Activated naive CD4-positive, alpha-beta T cell treated with anti-CD3 and anti-CD28 coated beads, Interleukin-2, amount 50 U/mL, for 24 hours (primary cell): ENCODE results near the gene FANCI.
"Not testable (repeated sequence)": the region's sequence is repeated elsewhere in the genome, so short reads cannot be mapped to it uniquely, and the experiment has no call there.

Source experiments
- H3K27ac Mint-ChIP-seq: one replicate; pipeline ENCODE4 v1.8.0; 2021; ENCODE audit warnings: mild to moderate bottlenecking, mixed read lengths
- H3K27me3 Mint-ChIP-seq: one replicate; pipeline ENCODE4 v1.8.0; 2021; ENCODE audit warnings: mixed read lengths
- H3K36me3 Mint-ChIP-seq: one replicate; pipeline ENCODE4 v1.8.0; 2021; ENCODE audit warnings: mixed read lengths
- H3K4me1 Mint-ChIP-seq: one replicate; pipeline ENCODE4 v1.8.0; 2021; ENCODE audit warnings: mixed read lengths
- H3K4me3 Mint-ChIP-seq: one replicate; pipeline ENCODE4 v1.8.0; 2021; ENCODE audit warnings: mild to moderate bottlenecking, mixed read lengths
- H3K9me3 Mint-ChIP-seq: one replicate; pipeline ENCODE4 v1.8.0; 2021; ENCODE audit warnings: mixed read lengths

FANCI gene

DNA sequence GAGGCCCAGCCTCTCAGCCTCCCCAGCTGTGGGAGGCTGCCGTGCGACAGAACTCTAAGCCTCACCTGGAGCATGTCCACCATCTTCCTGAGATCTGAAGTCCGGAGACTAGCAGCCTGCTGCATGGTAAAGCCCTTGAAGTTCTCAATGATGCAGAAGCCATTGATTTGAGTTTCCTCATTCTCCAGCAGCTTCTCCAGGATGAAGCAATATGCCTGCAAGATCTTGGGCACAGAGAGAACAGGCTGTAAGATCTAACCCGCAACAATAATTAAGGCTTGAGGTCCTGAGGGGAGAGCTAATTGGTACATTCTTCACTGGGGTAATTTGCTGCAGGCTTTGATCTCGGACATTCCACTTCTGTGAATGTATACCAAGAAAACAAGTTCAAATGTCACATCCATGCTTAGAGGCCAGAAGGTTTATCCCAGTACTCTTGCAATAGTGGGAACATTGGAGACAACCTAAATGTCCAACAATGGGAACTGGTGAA lies 32.1 kb upstream of the FANCI start:
- Mint-ChIP-seq H3K27ac (no peak overlapping the region), H3K27me3 (no peaks in the 10 kb centered on the region), H3K9me3 (no peaks in the 10 kb centered on the region), H3K36me3 (no peaks in the 10 kb centered on the region), H3K4me3 (no peak overlapping the region), H3K4me1 (peaks cover 5% of the 10 kb centered on the region)

DNA sequence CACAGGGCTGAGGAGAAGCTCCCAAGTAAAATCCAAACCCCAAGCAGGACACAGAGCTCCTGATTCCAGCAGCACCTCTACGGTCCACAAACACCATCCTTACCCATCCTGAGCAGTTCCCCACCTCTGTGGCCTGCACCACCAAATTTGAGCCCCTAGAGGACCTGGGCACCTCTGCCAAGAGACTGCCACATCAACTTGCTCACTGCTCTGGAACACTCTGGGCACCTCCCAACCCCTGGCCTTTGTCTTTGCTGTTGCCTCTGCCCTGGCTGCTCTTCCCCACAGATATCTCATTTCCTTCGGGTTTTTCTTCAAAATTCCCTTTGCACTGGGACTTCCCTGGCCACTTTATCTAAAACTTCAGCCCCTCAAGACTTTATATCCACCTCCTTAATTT lies 28.2 kb upstream of the FANCI start:
- H3K27me3 Mint-ChIP-seq, result no peaks in the 10 kb centered on the region
- H3K4me1 Mint-ChIP-seq, result no peaks in the 10 kb centered on the region
- no peak overlapping the region for H3K27ac Mint-ChIP-seq
- no peaks in the 10 kb centered on the region for H3K9me3 Mint-ChIP-seq
- H3K36me3 Mint-ChIP-seq, result no peaks in the 10 kb centered on the region
- H3K4me3 Mint-ChIP-seq, result no peak overlapping the region

DNA sequence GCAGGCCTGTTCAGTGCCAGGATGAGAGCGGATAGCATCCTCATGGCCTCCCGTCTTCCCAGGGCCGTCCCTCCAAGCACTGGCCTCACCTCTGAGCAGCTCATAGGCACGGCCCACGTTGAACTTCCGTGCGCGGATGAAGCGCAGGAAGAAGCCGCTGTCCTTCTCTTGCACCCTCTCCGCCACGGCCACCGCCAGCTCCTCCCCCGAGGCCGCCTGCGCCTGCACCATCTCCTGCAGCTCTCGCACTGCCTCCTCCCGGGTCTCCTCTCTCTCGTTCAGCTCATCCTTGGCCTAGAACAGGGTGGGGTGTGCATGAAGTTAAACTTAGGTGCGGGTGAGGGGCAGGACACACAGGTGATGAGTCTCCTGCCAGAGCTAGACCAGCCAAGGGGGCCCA lies 26.7 kb upstream of the FANCI start:
- Mint-ChIP-seq H3K9me3 (no peaks in the 10 kb centered on the region), H3K4me1 (no peaks in the 10 kb centered on the region), H3K27me3 (no peaks in the 10 kb centered on the region), H3K36me3 (no peaks in the 10 kb centered on the region), H3K4me3 (no peak overlapping the region), H3K27ac (no peak overlapping the region)

DNA sequence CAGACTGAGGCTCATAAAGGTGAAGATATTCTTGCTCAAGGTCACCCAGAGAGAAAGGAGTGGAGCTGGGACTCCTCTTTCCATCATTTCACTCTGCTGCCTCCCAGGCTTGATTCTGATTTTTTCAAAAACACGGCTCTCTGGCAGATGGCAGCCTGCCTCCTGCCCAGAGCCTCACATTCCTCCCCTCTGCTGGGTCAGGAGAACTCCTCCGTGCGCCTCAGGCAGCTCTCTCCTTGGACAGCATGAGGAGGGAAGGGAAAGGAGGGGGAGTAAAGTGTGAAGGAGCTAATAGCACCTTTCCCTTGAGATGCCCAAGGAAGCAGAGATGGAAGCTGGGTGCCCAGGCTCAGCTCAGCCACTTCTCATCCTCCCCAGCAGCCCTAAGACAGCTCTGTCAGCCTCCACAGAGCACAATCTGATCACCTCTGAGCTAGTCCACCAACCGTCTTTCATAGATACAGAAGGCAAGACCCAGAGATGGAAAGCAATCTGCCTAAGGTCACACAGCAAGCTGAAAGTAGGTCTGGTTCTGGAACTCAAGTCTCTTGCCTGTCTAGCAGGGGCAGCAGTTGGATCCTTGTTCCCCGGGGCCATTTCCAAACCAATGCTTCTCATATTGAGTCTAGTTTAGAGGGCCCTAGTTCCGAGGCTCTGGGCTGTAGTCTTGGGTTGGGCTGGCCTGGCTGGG lies 25.9 kb upstream of the FANCI start:
- Mint-ChIP-seq H3K4me3 (no peak overlapping the region), H3K4me1 (no peaks in the 10 kb centered on the region), H3K9me3 (no peaks in the 10 kb centered on the region), H3K27ac (no peak overlapping the region), H3K27me3 (no peaks in the 10 kb centered on the region), H3K36me3 (no peaks in the 10 kb centered on the region)

DNA sequence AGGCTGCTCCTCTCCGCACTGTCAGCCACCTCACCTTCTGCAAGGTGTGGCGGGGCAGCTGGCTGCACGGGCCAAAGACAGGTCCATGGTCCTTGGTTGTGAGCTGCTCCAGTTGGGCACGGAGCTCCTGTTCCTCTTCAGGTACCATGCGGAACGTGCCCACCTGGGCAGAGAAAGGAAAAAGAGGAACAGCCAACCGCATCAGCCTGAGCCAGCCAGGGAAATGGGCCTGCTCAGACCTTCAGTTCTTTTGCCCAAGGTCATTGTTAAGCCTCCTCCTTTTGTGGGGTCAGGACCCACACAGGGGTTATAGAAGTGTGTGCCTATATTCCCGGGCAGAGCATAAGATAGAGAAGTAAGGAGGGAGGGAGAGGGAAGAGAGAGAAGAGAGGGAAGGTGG lies 25.2 kb upstream of the FANCI start:
- no peaks in the 10 kb centered on the region for H3K36me3 Mint-ChIP-seq

DNA sequence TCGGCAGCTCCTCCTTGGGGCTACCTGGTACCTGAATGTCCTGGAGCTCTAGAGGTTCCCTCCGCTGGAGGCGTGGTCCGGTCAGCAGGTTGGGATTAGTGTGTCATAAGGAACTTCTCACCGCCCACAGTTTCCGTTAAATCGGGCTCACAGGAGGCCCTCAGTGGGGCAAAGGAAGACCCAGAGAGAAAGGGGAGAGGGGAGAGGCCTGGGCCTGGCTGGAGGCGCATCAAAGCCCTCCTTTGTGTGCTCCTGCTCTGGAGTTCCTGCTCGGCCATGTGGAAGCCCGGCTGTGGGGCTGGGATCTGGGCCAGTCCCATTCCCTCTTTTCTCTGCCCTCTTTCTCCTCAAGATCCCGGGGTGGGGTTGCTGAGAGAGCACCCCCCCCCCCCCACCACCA lies 22.2 kb upstream of the FANCI start, which contains the start of gene RLBP1:
Gene RLBP1 (minus strand): TSS at position 37 of the 400 bp plus-strand sequence. CDS start 2,604 bp downstream, outside the sequence.
- no peaks in the 10 kb centered on the region for H3K4me1 Mint-ChIP-seq
- no peak within 1 kb of the TSS for H3K4me3 Mint-ChIP-seq
- H3K27ac Mint-ChIP-seq, result no peak within 1 kb of the TSS
- H3K27me3 Mint-ChIP-seq, result no peaks in the 10 kb centered on the region
- H3K9me3 Mint-ChIP-seq, result no peaks in the 10 kb centered on the region
- H3K36me3 Mint-ChIP-seq, result no peaks in the 10 kb centered on the region

More for the DNA sequence above, 25.2 kb upstream of the FANCI start:
- H3K4me3 Mint-ChIP-seq, result no peak overlapping the region
- H3K4me1 Mint-ChIP-seq, result no peaks in the 10 kb centered on the region
- H3K27ac Mint-ChIP-seq, result no peak overlapping the region
- no peaks in the 10 kb centered on the region for H3K27me3 Mint-ChIP-seq
- no peaks in the 10 kb centered on the region for H3K9me3 Mint-ChIP-seq

DNA sequence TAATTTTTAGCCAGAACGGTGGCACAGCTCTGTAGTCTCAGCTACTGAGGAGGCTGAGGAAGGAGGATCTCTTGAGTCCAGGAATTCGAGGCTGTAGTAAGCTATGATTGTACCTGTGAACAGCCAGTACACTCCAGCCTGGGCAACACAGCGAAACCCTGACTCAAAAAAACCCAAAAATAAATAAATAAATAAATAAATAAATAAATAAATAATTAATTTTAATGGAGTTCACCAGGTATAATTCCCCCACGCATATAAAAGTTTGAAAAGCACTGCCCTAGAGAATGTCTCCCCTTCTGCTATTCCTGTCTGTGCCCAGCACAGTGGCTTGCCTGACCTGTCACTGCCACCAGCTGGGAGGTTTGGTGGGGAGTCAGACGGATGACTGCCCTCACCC lies 18.2 kb upstream of the FANCI start:
- H3K9me3 Mint-ChIP-seq, result no peaks in the 10 kb centered on the region
- H3K4me3 Mint-ChIP-seq, result no peak overlapping the region
- H3K36me3 Mint-ChIP-seq, result no peaks in the 10 kb centered on the region
- no peak overlapping the region for H3K27ac Mint-ChIP-seq
- H3K4me1 Mint-ChIP-seq, result no peaks in the 10 kb centered on the region
- peaks cover 2% of the 10 kb centered on the region for H3K27me3 Mint-ChIP-seq

DNA sequence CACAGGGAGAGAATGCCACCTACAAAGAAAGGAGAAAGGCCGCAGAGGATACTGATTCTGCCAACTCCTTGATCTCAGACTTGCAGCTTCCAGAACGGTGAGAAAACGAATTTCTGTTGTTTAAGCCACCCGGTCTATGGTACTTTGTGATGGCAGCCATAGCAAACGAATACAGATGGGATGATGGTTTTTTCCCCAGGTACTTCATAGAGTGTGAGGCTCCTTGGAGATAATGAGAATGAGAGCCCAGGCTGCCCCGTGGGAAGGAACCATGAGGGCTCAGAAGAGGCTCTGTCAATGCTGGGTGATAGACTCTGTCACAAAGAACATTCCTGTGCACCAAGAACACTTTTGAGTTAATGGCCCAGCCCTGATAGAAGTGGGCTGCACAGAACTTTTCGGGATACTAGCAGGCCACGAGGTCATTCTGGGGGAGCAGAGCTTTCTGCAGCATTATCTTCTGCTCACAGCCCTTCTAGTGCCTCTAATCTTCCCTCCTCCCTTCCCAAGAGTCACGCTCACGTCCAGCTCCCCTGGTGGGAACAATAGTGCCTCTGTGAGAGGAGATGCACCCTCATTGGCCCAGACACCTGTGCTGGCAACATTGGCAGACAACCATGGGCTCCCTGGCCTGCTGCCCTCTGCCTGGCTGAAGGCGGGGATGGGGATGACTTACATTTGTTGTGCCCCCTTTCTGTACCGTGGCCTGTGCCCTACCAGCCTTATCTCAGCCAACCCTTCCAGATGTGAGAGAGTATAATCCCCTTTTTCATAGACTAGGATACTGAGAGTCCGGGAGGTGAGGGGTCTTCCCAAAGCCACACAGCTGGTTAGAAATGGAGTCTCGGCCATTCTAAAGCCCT lies 17.2 kb upstream of the FANCI start:
- Mint-ChIP-seq H3K9me3 (no peaks in the 10 kb centered on the region), H3K4me3 (no peak overlapping the region), H3K36me3 (no peaks in the 10 kb centered on the region), H3K27ac (no peak overlapping the region), H3K4me1 (no peaks in the 10 kb centered on the region), H3K27me3 (peaks cover 2% of the 10 kb centered on the region)

DNA sequence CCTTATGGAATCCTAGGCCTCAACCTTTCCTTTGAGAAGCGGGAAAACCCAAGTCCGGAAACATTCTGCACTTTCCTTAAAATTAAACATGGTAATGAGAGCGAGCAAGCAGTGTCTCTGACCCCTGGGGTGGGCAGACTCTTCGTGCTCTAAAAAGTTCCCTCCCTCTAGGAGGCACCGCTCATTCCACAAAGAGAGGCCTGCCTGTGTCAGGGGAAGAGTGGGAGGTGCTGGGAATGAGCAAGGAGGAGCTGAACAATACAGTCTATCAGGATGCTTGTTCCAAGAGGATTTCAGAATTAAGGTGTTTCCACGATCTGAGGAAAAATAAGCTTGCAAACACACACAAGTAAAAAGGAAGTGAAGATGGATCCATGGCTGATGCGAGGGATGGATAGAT lies 16.4 kb upstream of the FANCI start:
- Mint-ChIP-seq H3K27ac (no peak overlapping the region), H3K9me3 (no peaks in the 10 kb centered on the region), H3K4me1 (no peaks in the 10 kb centered on the region), H3K27me3 (peaks cover 5% of the 10 kb centered on the region), H3K4me3 (no peak overlapping the region), H3K36me3 (no peaks in the 10 kb centered on the region)

DNA sequence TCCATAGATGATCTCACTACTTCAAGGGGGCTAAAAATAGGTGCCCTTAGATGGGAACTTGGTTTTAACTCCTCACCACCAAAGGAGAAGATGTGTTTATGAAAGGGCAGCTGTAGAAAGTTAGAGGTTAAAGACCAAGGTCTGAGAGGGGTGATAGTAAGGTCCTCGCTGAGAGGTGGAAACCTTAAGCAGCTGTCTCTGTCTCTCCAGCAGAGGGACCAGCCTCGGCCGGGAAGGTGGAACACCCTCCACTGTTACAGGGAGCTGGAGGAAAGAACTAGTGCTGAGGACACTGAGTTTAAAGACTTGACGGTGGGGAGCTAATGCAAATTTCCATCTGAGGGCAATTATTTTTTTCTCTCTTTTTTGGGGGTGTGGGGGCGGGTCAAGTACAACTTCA lies 13.5 kb upstream of the FANCI start:
- Mint-ChIP-seq H3K4me3 (no peak overlapping the region), H3K36me3 (no peaks in the 10 kb centered on the region), H3K27me3 (peaks cover 6% of the 10 kb centered on the region), H3K9me3 (no peaks in the 10 kb centered on the region), H3K27ac (no peak overlapping the region), H3K4me1 (no peaks in the 10 kb centered on the region)

DNA sequence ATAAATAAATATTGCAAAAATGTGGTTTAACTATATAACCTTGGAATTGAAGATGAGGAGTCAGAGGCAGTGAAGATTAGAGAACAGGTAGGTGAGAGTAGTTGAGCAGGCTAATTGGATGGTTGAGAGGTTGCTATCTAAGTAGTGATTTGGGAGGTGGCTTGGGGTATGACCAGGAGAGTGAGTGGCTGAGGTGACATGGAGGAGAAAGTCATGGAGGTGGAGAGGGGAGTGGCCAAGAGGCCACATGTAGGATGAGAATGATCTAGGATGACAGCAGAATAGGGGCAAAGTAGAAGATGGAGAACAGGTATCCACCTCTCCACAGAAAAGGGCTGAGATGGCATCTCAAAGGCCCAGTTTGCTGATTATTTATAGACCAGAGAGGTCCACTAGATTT lies 11.9 kb upstream of the FANCI start:
- Mint-ChIP-seq H3K4me3 (no peak overlapping the region), H3K36me3 (no peaks in the 10 kb centered on the region), H3K9me3 (no peaks in the 10 kb centered on the region), H3K27me3 (peaks cover 6% of the 10 kb centered on the region), H3K27ac (no peak overlapping the region), H3K4me1 (no peaks in the 10 kb centered on the region)

DNA sequence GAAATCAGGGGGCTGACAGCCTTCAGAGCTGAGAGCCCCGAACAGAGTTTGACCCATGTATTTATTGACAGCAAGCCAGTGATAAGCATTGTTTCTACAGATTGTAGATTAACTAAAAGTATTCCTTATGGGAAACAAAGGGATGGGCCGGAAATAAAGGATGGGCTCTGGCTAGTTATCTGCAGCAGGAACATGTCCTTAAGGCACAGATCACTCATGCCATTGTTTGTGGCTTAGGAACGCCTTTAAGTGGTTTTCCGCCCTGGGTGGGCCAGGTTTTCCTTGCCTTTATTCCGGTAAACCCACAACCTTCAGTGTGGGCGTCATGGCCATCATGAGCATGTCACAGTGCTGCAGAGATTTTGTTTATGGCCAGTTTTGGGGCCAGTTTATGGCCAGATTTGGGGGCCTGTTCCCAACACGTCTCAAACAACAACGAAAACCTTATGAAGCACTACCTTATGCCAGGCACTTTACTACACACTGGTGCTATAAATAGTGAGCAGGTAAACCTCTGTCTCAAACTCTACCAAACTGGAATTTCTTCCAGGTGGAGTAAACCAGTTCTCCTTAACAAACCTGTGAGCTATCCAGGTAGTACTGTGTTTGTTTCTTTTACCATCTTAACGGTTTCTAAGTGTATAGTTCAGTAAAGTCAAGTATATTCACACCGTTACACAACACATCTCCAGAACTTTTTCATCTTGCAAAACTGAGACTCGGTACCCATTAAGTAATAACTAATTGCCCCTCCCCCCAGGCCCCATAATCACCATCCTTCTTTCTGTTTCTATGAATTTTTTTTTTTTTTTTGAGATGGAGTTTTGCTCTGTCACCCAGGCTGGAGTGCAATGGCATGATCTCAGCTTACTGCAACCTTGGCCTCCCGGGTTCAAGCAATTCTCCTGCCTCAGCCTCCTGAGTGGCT lies 3.6 kb upstream of the FANCI start:
- H3K27me3 Mint-ChIP-seq, H3K4me3 Mint-ChIP-seq, H3K9me3 Mint-ChIP-seq, H3K36me3 Mint-ChIP-seq, H3K27ac Mint-ChIP-seq: not testable (repeated sequence)
- H3K4me1 Mint-ChIP-seq, result peaks cover 22% of the 10 kb centered on the region

DNA sequence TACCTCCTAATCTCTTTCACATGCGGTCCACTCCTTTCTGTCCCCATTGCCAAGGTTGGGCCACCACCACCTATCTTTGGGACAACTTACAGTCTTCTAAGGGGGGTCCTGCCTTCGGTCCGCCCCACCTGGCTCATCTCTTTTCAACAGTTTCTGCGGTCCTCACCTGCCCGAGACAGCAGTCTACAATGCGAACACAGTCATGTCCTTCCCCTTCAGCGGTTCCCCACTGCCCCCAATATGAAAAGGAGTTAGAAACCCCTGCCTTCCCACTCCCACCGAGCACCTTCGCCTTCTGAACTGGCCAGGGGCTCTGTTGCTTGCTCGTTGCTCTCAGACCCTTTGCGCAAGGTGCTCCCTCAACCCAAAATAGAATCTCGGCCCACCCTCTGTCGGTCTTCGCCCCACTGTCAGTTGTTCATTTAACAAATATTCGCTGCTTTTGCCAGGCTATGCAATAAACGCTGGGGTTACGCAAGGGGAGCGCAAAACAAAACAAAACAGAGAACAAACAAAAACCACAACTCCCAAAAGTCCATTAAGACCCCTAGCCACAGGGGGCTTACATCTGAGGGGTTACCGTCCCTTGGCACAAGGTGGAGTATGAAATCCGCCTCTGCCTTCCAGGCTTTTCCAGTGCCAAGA lies 611 bp upstream of the FANCI start:
- Mint-ChIP-seq H3K4me1 (peaks cover 36% of the 10 kb centered on the region), H3K36me3 (peaks cover 8% of the 10 kb centered on the region), H3K27me3 (no peaks in the 10 kb centered on the region), H3K9me3 (no peaks in the 10 kb centered on the region), H3K4me3 (peak overlapping the region; percentile 97), H3K27ac (peak overlapping the region; percentile 92)

DNA sequence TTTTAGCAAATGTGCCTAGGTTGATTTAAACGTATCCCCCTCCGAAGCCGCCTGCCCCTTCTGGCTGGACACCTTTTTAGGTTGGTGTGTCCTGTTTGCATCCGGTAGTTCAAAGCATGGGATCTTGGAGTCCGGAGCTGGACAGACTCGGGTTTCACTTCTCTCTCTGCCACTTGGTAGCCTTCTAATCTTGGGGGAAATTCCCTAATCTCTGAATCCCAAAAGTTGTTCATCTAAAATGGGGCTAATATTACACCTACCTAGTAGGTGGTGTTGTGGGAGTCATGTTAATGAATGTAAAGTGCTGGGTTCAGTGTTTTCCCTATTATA lies 760 bp downstream of the FANCI start:
- no peaks in the 10 kb centered on the region for H3K9me3 Mint-ChIP-seq
- H3K27ac Mint-ChIP-seq, result peak overlapping the region; percentile 92
- H3K4me3 Mint-ChIP-seq, result peak overlapping the region; percentile 97
- no peaks in the 10 kb centered on the region for H3K27me3 Mint-ChIP-seq
- peaks cover 16% of the 10 kb centered on the region for H3K36me3 Mint-ChIP-seq
- peaks cover 36% of the 10 kb centered on the region for H3K4me1 Mint-ChIP-seq

DNA sequence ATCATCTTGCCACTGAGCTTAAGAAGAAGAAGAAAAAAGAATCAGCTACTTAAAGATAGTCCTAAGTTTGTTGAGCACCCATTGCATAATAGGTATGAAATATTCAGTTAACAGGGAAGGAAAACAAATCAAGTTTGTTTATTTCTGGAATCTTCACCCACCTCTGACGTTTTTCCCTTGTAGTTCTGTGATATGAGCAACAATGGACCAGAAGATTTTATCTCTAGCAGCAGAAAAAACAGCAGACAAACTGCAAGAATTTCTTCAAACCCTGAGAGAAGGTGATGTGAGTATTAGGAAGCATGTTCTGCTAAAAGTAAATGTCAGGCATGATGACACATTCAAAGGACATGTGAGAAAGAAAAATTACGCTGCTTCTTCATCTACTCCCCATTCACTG lies 3.7 kb downstream of the FANCI start:
- H3K9me3 Mint-ChIP-seq, result no peaks in the 10 kb centered on the region
- peaks cover 36% of the 10 kb centered on the region for H3K4me1 Mint-ChIP-seq
- H3K27ac Mint-ChIP-seq, result no peak overlapping the region
- no peaks in the 10 kb centered on the region for H3K27me3 Mint-ChIP-seq
- H3K4me3 Mint-ChIP-seq, result no peak overlapping the region
- peaks cover 17% of the 10 kb centered on the region for H3K36me3 Mint-ChIP-seq
